ENCODE measurements around the gene USP20.

Gene USP20

GRCh38 chr9:129894120-129894823 is 59.0 kb downstream of the USP20 start:
- DNase-seq: no peak

- DNase-seq: no peak
Observed at GRCh38 chr9:129895376-129896268, 60.4 kb downstream of the USP20 start.

GRCh38 chr9:129897263-129897662 is 62.0 kb downstream of the USP20 start:
- DNase-seq: no peak

- no peak for DNase-seq
Observed at GRCh38 chr9:129898185-129898584, 62.9 kb downstream of the USP20 start.

- no peak for DNase-seq
Observed at GRCh38 chr9:129899620-129900019, 64.4 kb downstream of the USP20 start.

GRCh38 chr9:129900263-129901027 is 65.2 kb downstream of the USP20 start:
- no peak for DNase-seq

- no peak for DNase-seq
Observed at GRCh38 chr9:129901993-129902739, 66.9 kb downstream of the USP20 start.

GRCh38 chr9:129902740-129903134 is 67.5 kb downstream of the USP20 start:
- no peak for DNase-seq

GRCh38 chr9:129904734-129905133 is 69.5 kb downstream of the USP20 start:
- no peak for DNase-seq

GRCh38 chr9:129906298-129906697 is 71.0 kb downstream of the USP20 start:
- no peak for DNase-seq

- DNase-seq: no peak
Observed at GRCh38 chr9:129907201-129907600, 71.9 kb downstream of the USP20 start.

- no peak for DNase-seq
Observed at GRCh38 chr9:129908906-129909305, 73.6 kb downstream of the USP20 start.

- DNase-seq: no peak
Observed at GRCh38 chr9:129909851-129910250, 74.6 kb downstream of the USP20 start.

GRCh38 chr9:129910628-129911567 is 75.6 kb downstream of the USP20 start:
- DNase-seq: no peak

- DNase-seq: no peak
Observed at GRCh38 chr9:129914051-129914450, 78.8 kb downstream of the USP20 start.

- DNase-seq: no peak
Observed at GRCh38 chr9:129916707-129917106, 81.4 kb downstream of the USP20 start.

- DNase-seq: no peak
Observed at GRCh38 chr9:129918296-129918950, 83.2 kb downstream of the USP20 start.

GRCh38 chr9:129919277-129919676 is 84.0 kb downstream of the USP20 start:
- DNase-seq: no peak

- no peak for DNase-seq
Observed at GRCh38 chr9:129919841-129920240, 84.6 kb downstream of the USP20 start.

- DNase-seq: no peak
Observed at GRCh38 chr9:129921905-129922304, 86.6 kb downstream of the USP20 start.

- DNase-seq: no peak
Observed at GRCh38 chr9:129923589-129923988, 88.3 kb downstream of the USP20 start.
